ENCODE data around the gene RXRA. TPM values are rescaled to one million over a fixed set of nuclear protein-coding genes. Genes with fewer than 3 reads are reported as not detected.

RXRA gene
- total RNA-seq, 4 donors from 2014 or later: 39.4 to 81.3 (median 67.4) TPM

DNA sequence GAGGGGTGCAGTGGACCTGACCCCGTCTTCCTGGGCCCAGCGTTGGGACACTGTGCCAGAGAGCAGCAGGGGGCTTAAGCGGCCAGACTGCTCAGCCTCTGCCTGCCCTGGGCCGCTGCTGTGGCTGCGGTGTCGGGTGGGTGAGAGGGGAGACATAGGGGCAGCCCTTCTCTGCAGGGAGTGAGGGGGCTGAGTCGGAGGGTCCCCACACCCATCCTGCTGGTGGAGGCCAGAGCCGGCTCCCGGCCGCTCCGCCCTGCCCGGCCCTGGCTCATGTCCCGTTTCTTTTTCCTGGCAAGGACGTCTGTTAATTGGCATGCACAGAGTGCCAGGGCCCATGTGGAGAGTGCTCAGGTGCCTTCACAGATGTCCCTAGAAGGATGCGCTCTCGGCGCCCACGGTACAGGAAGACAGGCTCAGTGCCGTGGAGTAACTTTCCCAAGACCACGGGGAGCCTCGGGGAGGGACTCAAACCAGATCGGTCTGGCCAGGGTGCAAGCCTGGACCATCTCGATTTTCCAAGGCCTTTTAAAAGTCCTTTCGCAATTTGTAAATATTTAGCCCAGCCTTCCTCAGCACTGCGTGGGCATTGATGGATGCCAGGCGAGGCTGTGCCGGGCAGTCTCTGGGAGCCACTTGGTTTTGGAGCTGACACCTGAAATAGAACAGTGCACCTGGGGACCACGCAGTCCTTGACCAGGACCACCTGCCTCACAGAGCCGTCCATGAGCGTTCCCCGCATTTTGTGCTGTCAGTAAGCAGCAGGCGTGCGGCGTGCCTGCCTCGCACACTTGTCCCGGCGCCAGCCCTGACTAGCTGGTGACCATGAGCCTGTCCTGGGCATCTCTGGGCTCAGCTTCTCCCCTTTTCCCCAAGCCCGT, 60.9 kb downstream of the RXRA start:
- H3K4me1 ChIP-seq: peaks cover 29 to 98% of the 10 kb centered on the region in 2 donors
- H3K9me3 ChIP-seq: no peaks in the 10 kb centered on the region
- DNase-seq: peak; percentile 74 to 81
- H3K27me3 ChIP-seq: no peaks in the 10 kb centered on the region
- WGBS, 2 donors: 63 to 72% methylated on average over 19 to 36 of the region's 38 CpGs
- H3K36me3 ChIP-seq: no peaks in the 10 kb centered on the region
- intact Hi-C loops (cut with DNase I): no loop called here
- H3K4me3 ChIP-seq (replicated peaks in 1 of 3): no peak overlapping the region
- H3K27ac ChIP-seq: no peak overlapping the region
- no peak for TF ChIP-seq POLR2A (IDR thresholded peaks at IDR 0.05)
- TF ChIP-seq CTCF (IDR thresholded peaks at IDR 0.05): no peak

GRCh38 chr9:134388289-134388808, 62.1 kb downstream of the RXRA start:
- no peak for DNase-seq
- Histone ChIP-seq H3K27ac (no peak overlapping the region), H3K27me3 (no peaks in the 10 kb centered on the region), H3K36me3 (no peaks in the 10 kb centered on the region), H3K4me3 (replicated peaks in 1 of 3) (no peak overlapping the region), H3K9me3 (no peaks in the 10 kb centered on the region), H3K4me1 (peaks cover 20 to 97% of the 10 kb centered on the region in 2 donors)
- TF ChIP-seq CTCF (IDR thresholded peaks at IDR 0.05) (no peak), POLR2A (IDR thresholded peaks at IDR 0.05) (no peak)
- 84 to 87% methylated on average over 5 to 15 of the region's 15 CpGs for WGBS, 2 donors
- intact Hi-C loops (cut with DNase I): no loop called here

GRCh38 chr9:134388976-134389375, 62.7 kb downstream of the RXRA start:
- no peak for TF ChIP-seq CTCF (IDR thresholded peaks at IDR 0.05)
- TF ChIP-seq POLR2A (IDR thresholded peaks at IDR 0.05): no peak
- H3K27ac ChIP-seq: no peak overlapping the region
- H3K4me3 ChIP-seq (replicated peaks in 1 of 3): no peak overlapping the region
- no peaks in the 10 kb centered on the region for H3K9me3 ChIP-seq
- no peaks in the 10 kb centered on the region for H3K36me3 ChIP-seq
- intact Hi-C loops (cut with DNase I): no loop called here
- H3K4me1 ChIP-seq: peaks cover 19 to 91% of the 10 kb centered on the region in 2 donors
- H3K27me3 ChIP-seq: no peaks in the 10 kb centered on the region
- DNase-seq: no peak
- WGBS, 2 donors: 72 to 75% methylated on average over 13 to 16 of the region's 17 CpGs

DNA sequence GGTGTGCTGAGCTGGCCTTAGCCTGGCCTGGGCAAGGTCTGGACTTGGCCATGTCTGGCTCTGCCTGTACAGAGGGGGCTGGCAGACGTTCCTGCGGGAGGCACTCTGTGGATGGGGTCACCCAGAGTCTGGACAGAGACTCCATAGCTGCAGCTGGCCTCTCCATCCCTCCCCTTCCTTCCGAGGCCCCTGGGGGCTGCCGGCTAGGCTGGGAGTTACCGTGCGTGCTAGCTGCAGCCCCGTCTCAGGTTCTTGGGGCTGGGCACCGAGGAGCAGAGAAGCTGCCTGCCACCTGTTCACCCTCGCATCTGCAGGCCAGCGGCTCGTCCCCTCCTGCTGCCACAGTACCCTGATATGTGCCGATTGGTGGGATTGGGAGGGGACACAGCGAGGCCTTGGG, 63.4 kb downstream of the RXRA start:
- intact Hi-C loops (cut with DNase I): no loop called here
- WGBS, 2 donors: 64% methylated on average over 8 of the region's 13 CpGs; no CpG with 5 or more reads in 1 of the 2 donors
- no peak for TF ChIP-seq CTCF (IDR thresholded peaks at IDR 0.05)
- no peak for TF ChIP-seq POLR2A (IDR thresholded peaks at IDR 0.05)
- Histone ChIP-seq H3K27me3 (no peaks in the 10 kb centered on the region), H3K9me3 (no peaks in the 10 kb centered on the region), H3K4me1 (peaks cover 20 to 89% of the 10 kb centered on the region in 2 donors), H3K4me3 (replicated peaks in 1 of 3) (no peak overlapping the region), H3K36me3 (no peaks in the 10 kb centered on the region), H3K27ac (no peak overlapping the region)
- no peak for DNase-seq

DNA sequence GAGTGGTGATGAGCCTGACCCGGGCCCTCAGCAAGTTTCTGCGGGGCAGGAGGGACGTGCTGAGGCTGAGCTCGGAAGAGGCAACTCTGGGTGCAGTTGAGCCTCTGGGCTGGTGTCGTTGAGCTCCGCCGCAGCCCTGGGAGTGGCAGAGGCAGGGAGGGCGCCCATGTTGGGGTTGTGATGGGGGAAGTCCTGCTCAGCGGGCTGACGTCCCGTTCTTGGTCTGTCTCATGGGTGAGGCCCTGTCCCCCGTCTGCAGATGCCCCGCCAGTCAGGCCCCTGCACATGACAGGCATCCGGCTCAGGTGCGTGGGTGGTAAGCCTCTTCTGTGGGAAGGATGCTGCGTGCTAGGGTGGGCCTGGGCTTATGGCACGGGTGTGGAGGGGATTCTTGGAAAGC, 64.3 kb downstream of the RXRA start:
- Histone ChIP-seq H3K4me3 (replicated peaks in 1 of 3) (no peak overlapping the region), H3K4me1 (peaks cover 26 to 89% of the 10 kb centered on the region in 2 donors), H3K9me3 (no peaks in the 10 kb centered on the region), H3K27ac (no peak overlapping the region), H3K27me3 (no peaks in the 10 kb centered on the region), H3K36me3 (no peaks in the 10 kb centered on the region)
- TF ChIP-seq POLR2A (IDR thresholded peaks at IDR 0.05) (no peak), CTCF (IDR thresholded peaks at IDR 0.05) (no peak)
- whole genome bisulfite sequencing, 2 donors: 85 to 92% methylated on average over 8 to 11 of the region's 17 CpGs
- DNase-seq: no peak
- intact Hi-C loops (cut with DNase I): no loop called here

Data from thyroid gland (tissue), 4 donors.